ENCODE data around the gene RNF4.

Gene RNF4

GRCh38 chr4:2458546-2459491 lies 10.1 kb upstream of the RNF4 start:
- no peak for DNase-seq (ENCODE audit: low read depth in 2 of 2)
- H3K4me3 ChIP-seq (replicated peaks in 1 of 2; ENCODE audit: low read depth in 2 of 2, low read length in 2 of 2) = no peak overlapping the region
- TF ChIP-seq CTCF (IDR thresholded peaks at IDR 0.05; ENCODE audit: low read depth, low read length) = no peak

- no peak for TF ChIP-seq CTCF (IDR thresholded peaks at IDR 0.05; ENCODE audit: low read depth, low read length)
- no peak overlapping the region for H3K4me3 ChIP-seq (replicated peaks in 1 of 2; ENCODE audit: low read depth in 2 of 2, low read length in 2 of 2)
- DNase-seq (ENCODE audit: low read depth in 2 of 2) = no peak
Measured at GRCh38 chr4:2459589-2460349, 9.1 kb upstream of the RNF4 start.

- TF ChIP-seq CTCF (IDR thresholded peaks at IDR 0.05; ENCODE audit: low read depth, low read length) = no peak
- H3K4me3 ChIP-seq (replicated peaks in 1 of 2; ENCODE audit: low read depth in 2 of 2, low read length in 2 of 2) = no peak overlapping the region
- DNase-seq (ENCODE audit: low read depth in 2 of 2) = no peak
Measured at GRCh38 chr4:2461246-2461960, 7.5 kb upstream of the RNF4 start.

GRCh38 chr4:2462218-2462991 lies 6.5 kb upstream of the RNF4 start:
- peak; percentile 11 for TF ChIP-seq CTCF (IDR thresholded peaks at IDR 0.05; ENCODE audit: low read depth, low read length)
- DNase-seq (ENCODE audit: low read depth in 2 of 2) = peak; percentile 67 to 77
- H3K4me3 ChIP-seq (replicated peaks in 1 of 2; ENCODE audit: low read depth in 2 of 2, low read length in 2 of 2) = peak overlapping the region; percentile 32 to 38

GRCh38 chr4:2462992-2463762 lies 5.7 kb upstream of the RNF4 start:
- no peak for DNase-seq (ENCODE audit: low read depth in 2 of 2)
- TF ChIP-seq CTCF (IDR thresholded peaks at IDR 0.05; ENCODE audit: low read depth, low read length) = no peak
- H3K4me3 ChIP-seq (replicated peaks in 1 of 2; ENCODE audit: low read depth in 2 of 2, low read length in 2 of 2) = peak overlapping the region; percentile 21 to 24
